NCI-H1694 (cell line): ENCODE measurements around the gene KCNH8.

Source experiments
- DNase-seq: peaks from one replicate; lab custom pipeline; 2025; lab: John Stamatoyannopoulos, UW

KCNH8 gene

GRCh38 chr3:19364148-19364547 lies 215.8 kb downstream of the KCNH8 start:
- DNase-seq: no peak

GRCh38 chr3:19365471-19365870 lies 217.2 kb downstream of the KCNH8 start:
- no peak for DNase-seq

DNA sequence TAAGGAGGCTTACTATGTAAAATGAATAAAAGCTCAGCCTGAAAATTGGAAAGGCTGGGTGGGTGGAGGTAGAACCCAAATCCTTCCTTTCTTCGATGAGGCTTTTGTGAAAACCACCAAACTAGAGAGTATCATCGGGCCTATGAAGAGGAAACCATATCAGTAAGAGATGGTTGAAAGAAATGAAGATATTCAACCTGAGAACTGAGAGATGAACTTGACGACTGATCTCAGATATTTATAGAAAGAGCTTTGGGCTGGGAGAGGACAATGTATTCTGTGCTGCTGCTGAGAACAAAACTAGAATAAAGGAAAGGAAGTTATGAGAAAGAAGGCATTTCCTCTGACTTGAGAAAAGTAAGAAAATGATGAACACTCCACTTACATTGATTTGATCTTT lies 236.6 kb downstream of the KCNH8 start:
- DNase-seq: no peak

GRCh38 chr3:19392150-19392549 lies 243.8 kb downstream of the KCNH8 start:
- DNase-seq: no peak

DNA sequence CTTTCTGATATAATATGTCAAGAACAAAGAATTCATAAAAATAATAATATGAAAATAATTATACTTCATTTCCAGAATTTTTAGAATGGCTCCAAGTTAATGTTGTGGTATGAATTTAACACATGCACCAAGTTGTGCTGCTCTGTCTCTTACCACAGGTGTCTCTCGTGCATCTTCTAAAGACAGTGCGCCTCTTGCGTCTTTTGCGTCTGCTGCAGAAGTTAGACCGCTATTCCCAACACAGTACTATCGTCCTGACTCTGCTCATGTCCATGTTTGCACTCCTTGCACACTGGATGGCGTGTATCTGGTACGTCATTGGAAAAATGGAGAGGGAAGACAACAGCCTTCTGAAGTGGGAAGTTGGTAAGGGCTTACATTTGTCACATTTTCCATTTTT lies 246.6 kb downstream of the KCNH8 start:
- DNase-seq: no peak

DNA sequence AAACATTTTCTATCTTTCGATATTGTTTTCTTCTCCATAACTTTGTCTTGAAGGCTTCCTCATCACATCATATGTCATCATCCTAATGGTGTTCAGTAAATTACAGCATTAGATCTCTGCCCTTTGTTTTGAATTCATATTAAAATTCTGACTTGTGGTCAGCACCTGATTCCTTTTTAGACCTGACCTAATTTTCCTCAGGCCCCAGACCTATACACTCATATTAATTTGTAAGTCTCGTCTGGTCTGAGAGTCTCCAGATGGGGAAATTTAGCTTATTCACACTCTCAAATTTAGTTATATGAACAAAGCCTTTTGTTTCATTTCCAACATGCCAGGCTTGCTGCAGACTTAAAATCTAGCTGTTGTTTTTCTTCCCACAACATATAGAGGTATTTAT lies 248.4 kb downstream of the KCNH8 start:
- no peak for DNase-seq

GRCh38 chr3:19399356-19399755 lies 251.0 kb downstream of the KCNH8 start:
- DNase-seq: no peak

GRCh38 chr3:19399836-19400235 lies 251.5 kb downstream of the KCNH8 start:
- DNase-seq: no peak

DNA sequence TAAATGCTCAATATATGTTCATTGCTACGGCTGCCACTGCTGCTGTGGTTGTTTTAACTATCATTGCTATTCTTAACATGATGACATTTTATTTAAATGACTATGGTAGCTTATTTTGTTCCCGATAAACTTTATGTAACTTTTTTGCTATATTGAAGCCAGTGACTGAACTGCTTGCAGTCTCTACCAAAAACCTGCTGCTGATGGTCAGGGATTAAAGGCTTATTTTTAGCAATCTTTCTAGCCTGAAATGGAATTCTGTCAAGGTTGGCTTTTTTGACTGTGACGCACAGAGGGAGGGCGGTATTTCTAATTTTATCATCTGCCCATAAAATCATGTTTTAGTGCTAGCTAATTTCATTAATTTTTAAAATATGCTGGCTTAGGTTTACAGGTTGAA lies 271.8 kb downstream of the KCNH8 start:
- DNase-seq: no peak

GRCh38 chr3:19425825-19426224 lies 277.5 kb downstream of the KCNH8 start:
- DNase-seq: no peak

DNA sequence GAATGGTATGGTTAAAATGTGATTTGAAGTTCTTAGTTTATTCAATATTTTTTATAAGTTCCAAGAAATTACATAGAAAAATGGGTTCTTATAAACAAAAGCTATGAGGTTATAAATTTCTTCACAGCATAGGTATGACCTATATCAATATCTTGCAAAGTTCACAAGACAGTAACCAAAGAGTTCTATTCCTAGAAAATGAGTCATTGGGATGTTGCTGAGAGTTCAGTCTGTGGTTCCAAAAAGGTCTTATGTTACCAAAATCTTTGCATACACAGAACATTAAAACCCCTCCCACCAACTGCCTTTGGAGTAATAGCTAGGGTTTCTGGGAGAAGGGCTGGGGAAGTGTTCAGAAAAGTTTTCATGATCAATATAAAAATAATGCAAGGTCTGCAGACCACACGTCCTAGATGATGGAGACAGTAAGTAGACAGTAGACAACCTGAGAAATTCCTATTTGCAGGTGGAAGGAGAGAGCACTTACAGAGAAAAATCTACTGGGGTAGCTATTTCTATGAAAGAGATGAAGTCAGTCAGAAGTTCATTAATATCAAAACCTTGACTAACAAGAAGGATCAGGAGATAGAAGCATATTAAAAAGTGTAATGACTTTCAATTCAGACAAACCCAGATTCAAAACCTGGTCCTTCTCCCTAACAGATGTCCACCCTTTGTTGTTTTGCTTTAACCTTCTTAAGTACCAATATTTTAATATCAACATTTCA lies 279.3 kb downstream of the KCNH8 start:
- no peak for DNase-seq

GRCh38 chr3:19428729-19429128 lies 280.4 kb downstream of the KCNH8 start:
- no peak for DNase-seq

DNA sequence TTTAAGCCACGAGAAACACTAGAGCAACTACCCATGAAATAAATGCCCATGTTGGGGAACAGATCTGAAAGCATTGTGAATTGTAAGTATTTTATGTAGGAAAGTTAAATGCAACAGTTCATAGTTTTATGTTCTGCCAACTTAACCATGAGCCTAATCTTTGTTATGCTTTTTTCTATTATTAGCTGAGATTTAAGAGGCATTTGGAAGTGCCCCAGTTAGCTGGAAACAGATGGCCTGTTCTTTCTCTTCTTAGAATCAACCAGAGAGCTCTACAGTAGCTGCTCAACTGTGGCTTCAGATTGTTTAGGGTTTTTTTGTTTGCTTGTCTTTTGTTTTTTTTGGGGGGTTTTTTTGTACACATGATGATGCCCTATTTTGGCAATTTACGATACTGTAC lies 284.4 kb downstream of the KCNH8 start:
- no peak for DNase-seq

- DNase-seq: no peak
Observed at GRCh38 chr3:19436746-19437145, 288.4 kb downstream of the KCNH8 start.

DNA sequence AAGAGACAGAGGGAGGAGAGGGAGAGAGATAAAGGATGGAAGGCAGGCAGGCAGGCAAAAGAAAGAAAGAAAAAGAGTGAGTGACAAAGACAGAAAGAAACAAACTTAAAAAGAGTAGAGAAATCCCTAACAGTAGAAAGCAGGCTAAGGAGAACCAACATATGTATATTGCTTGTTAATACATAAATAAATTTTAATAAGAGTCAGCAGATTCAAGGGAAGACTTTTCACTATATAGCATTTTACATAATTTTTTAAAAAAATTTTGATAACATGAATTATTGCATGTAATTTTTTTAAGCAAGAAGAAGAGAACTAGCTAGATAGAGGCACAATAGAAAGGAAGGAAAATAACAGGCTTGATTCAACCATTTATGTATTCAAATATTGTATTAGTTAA lies 291.6 kb downstream of the KCNH8 start:
- no peak for DNase-seq

- DNase-seq: no peak
Observed at GRCh38 chr3:19446138-19446537, 297.8 kb downstream of the KCNH8 start.

- DNase-seq: no peak
Observed at GRCh38 chr3:19446687-19447086, 298.4 kb downstream of the KCNH8 start.

DNA sequence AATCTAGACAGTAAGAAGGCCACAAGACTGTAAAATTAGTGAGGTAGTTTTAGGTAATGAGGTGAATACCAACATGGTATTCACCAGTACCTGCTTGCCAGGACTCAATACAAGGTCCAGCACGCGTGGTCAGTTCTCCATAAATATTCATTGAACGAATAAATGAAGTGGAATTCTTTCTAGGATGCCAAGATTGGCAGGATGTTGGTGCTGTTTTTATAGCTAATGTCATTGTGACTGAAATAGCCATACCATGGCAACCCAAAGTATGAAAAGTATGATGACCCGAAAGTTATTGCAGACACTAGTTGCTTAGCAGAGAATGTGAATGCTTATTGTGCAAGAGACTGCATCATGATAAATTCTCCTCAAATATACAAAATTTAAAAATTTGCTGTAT lies 307.2 kb downstream of the KCNH8 start:
- no peak for DNase-seq

GRCh38 chr3:19456738-19457137 lies 308.4 kb downstream of the KCNH8 start:
- no peak for DNase-seq

DNA sequence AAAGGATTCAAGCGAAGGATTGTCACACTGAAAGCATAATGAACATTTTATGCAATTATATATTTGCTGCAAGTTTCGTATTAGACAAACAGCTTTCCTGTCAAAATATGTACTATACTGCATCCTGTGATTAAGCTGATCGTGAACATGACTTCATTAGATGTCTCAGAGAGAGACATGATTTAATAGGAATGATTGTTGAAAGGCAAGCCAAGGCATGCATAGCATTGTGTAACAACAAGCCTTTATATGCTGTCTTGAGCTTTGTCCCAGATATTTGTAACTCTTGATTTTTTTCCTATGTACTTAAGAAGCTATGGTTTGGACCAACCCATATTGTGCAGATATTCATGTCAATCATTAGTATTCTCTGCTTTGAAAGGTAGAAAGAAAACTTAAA lies 309.1 kb downstream of the KCNH8 start:
- no peak for DNase-seq

- DNase-seq: no peak
Observed at GRCh38 chr3:19467761-19468160, 319.5 kb downstream of the KCNH8 start.

GRCh38 chr3:19471138-19471537 lies 322.8 kb downstream of the KCNH8 start:
- no peak for DNase-seq

GRCh38 chr3:19473971-19474580 lies 325.8 kb downstream of the KCNH8 start:
- DNase-seq: peak; percentile 34

GRCh38 chr3:19476281-19476680 lies 328.0 kb downstream of the KCNH8 start:
- DNase-seq: no peak
